ENCODE results near the gene HDAC5.
A peak's percentile ranks its signal among the peaks of the same experiment; 100 is the strongest.

Gene HDAC5

DNA sequence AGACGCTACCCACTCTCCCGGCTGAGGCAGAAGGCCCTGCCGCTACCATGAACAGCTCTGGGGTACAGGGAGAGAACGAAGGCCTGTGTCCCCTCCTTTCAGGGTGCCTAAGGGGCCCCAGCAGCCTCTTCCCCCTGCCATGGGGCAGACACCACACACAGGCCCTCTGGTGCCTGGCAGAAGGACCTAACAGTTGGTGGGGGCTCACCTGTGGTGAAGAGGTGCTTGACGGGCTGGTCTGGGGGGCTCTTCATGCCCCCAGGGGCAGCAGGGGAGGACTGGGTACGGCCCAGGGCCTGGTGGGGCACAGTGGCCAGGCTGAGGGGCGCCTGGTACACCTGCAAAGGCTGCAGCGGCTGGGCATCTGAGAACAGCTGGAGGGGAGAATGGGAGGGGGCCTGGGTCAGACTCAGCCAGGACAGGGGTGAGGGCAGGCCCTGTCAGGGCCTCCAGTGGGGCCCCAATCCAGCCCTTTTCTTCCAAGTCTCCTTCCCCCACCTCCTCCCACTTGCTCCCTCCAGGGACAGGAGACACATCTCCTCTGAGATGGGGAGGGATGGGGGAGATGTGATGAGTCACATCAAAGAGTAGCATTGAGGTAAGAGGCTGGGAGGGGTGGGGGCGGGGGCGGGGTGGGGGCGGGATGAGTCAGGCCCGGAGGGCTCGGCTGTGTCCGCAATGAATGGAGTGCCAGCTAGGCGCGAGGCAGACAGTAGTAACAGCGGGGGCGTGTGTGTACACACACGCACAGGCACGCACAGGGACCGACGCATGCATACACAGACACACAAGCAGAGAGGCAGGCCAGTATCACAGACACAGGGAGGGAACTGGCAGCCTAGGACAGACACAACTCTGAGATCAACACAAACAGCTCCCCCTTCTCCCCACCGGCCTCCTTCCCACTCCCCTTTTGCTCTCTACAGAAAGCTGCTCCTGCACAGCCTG lies 36.8 kb downstream of the HDAC5 start:
- peak in 2 of 3 experiments; percentile 41 to 77 for DNase-seq

DNA sequence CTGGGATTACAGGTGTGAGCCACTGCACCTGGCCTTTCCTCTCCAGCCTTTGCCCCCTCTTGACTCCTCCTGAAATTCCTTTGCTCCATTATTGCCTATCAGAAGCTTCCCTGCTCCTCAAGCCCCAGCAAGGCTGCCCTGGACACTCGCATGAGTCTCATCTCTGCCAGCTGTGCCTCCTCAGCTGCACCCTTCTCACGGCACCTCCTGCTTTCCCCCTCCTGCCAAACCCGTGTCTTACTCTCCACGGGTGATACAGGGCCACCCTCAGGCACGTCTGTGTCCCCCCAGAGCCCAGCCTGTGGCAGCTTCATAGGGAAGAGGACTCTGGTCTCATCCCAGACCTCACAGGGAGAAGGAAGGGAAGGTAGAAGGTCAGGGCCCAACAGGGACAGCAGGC lies 37.5 kb downstream of the HDAC5 start:
- DNase-seq = no peak

GRCh38 chr17:44084921-44085320 lies 38.5 kb downstream of the HDAC5 start:
- DNase-seq = no peak

GRCh38 chr17:44084131-44084538 lies 39.3 kb downstream of the HDAC5 start:
- DNase-seq = peak in 2 of 3 experiments; percentile 5 to 30

GRCh38 chr17:44083250-44083849 lies 40.1 kb downstream of the HDAC5 start:
- DNase-seq = peak in 2 of 3 experiments; percentile 18 to 62

- no peak for DNase-seq
Observed at GRCh38 chr17:44082256-44082927, 41.0 kb downstream of the HDAC5 start.

GRCh38 chr17:44081681-44082080 lies 41.8 kb downstream of the HDAC5 start:
- DNase-seq = no peak

DNA sequence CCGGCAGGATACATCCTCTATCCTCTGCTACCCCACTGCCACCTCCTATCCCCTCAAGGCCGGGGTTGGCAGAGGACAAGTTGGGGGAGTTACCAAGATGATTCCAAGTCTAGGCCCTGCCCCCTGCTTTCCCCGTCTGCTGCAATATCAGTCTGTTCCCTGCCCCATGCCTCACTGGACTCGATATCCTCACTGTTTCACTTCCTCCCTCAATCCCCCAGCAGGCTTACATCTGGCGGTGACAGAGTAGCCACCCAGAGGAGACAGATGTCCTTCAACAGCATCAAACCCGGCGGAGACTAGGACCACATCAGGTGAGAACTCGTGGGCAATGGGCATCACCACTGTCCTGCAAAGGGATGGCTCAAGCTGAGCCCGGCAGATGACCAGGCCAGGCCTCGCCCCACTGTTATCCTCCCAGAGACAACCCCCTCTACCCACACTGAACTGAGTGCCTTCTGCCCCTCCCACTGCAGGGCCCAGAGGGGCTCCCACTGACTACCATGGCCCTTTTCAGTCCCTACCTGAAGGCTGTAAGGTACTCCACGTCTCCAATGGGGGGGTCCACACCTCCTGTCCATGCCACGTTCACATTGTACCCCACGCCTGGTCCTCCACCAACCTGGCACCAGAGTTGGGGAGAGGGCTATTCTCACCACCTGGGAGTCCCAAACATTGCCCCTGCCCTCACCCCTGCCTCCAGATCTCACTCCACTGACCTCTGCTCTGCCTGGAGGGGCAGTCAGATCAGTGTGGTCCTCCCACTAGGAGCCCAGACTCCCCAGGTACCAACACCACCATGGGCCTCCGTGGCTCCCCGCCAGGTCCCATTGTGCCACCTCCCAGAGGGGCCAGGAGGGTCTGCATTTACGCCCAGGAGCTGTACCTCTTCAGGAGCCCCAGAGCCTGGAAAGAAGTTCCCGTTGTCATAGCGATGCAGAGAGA lies 43.3 kb downstream of the HDAC5 start:
- no peak for DNase-seq

- no peak for DNase-seq
Observed at GRCh38 chr17:44078412-44078811, 45.0 kb downstream of the HDAC5 start.

- no peak for DNase-seq
Observed at GRCh38 chr17:44077595-44077909, 45.9 kb downstream of the HDAC5 start.

DNA sequence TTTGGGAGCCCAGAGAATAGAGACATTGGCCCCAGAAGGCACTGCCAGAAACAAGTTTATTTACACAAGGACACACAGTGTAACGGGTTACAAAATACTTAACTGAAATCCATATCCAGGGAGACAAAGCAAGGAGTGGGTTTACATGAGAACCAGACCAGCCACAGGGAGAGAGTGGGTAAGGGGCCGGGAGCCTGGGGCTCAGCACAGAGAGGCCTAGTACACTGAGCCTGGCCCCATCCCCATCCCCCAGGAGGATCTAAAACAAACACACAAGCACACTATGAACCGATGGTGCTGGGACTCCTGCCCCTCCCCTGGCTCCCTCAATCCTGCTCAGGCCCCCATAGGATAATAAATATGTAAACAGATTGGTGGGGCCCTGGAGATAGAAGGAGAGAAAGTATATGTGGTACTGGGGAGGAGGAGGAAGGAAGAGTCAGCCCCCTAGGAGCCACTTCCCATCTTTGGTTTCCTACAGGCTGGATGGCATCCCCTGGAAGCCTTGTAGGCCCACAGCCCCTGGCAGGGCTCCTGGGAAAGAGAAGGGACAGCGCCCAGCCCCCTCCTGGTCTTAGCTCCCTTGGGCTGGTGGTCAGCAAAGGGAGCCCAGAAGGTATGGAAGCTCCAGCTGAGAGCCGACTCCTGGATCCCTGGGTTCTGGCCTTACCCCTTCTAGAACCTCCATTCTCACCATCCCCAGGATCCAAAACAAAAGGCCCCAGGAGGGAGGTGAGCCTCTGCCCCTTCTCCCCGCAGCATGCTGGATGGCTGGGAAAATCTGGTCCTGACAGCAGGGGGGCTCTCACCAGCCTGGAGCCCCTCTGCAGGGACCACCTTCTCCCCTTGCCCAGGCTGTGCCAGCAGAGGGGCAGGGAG lies 46.5 kb downstream of the HDAC5 start:
- DNase-seq = no peak

- DNase-seq = no peak
Observed at GRCh38 chr17:44075598-44076293, 47.7 kb downstream of the HDAC5 start.

DNA sequence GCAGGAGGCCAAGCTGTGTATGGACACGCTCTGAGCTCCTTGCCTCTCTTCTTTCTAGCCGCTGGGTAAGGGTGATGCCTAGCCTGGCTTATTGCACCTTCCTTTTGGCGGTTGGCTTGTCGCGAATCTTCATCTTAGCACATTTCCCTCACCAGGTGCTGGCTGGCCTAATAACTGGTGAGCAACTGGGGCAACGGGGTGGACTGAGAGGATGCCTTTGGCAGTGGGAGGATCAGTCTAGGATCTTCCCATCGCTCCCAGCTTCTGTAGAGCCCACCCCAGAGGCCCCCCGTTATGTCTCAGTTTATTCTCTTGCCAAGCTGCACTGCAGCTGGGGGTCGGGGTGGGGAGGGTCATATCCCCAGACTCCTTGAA lies 48.5 kb downstream of the HDAC5 start:
- DNase-seq = no peak

DNA sequence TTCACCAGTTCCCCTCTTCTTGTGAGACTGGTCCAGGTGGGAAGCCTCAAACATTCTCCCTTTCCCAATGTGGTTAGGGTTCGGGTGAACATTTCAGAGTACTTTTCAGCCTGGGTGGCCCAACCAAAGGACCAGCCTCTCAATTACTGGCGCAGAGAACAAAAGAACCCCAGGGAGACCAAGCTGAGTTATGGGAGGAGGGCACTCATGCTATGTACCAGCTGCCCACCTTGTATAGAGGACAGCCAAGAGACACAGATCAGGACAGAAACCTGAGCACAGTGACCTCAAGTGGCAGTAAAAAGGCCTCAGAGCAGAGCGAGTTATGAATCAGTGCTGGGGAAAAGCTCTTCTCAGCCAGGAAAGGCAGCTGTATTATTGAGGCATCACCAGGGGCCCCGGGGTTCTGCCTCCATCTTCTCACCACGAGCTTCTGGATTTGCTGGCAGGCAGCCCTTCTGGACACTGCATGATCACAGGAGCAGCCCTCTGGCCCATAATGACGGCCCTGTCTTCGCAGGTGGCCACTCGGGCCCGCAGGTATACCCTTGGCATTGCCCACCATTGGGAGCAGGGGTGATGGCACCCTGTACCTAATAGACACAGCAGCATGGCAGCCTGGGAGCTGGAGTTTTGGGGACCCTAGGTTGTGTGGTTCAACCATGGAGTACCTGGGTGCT lies 49.1 kb downstream of the HDAC5 start:
- DNase-seq = peak in 2 of 3 experiments; percentile 31 to 46

GRCh38 chr17:44071772-44072171 lies 51.7 kb downstream of the HDAC5 start:
- DNase-seq = no peak

DNA sequence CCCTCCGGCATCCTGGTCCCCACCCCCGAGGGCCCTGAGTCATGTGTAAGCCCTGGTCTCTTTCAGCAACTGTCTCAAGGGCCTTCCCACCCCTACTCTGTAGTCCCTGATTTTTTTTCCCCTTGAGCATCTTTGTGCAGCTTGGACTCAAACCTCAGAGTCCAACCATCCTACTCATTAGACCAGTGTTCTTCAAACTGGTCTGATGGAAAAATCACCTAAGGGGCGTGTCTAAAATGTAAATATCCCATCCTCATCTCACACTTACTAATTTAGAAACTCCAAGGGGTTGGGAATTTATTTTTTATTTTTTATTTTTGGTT lies 52.3 kb downstream of the HDAC5 start:
- DNase-seq = no peak

DNA sequence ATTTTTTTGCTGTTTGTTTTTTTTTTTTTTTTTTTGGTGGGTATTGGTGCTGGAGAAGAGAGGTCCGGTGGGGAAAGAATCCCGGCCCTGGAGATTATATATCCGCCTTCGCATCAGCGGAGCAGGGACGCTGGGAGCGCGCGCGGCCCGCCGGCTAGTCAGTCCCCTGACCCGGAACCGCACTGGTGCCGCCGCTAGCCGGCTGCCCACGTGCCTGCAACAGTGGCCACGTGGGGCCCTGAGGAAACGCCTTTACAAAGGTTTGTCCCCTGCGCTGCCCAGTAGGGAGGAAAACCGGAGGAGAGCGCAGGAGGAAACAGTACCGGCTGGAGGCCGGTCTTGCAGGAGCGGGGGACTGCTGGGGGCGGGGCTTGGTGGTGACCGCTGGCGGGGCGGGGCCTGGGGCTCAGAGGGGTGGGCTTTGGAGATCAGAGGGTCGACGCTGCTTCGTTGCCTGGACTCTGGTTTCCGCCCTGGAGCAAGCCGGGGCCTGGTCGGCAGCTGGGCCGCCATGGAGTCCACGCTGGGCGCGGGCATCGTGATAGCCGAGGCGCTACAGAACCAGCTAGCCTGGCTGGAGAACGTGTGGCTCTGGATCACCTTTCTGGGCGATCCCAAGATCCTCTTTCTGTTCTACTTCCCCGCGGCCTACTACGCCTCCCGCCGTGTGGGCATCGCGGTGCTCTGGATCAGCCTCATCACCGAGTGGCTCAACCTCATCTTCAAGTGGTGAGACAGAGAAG lies 52.8 kb downstream of the HDAC5 start, which contains the start of gene G6PC3:
TSS of gene G6PC3 (plus strand) at position 281 of the 743 bp plus-strand sequence. CDS start at position 512, 231 bp downstream.
- peak; percentile 93 to 98 (median 93) for DNase-seq

- peak in 1 of 3 experiments; percentile 49 for DNase-seq
Observed at GRCh38 chr17:44069974-44070454, 53.4 kb downstream of the HDAC5 start.

- no peak for DNase-seq
Observed at GRCh38 chr17:44067545-44067940, 55.9 kb downstream of the HDAC5 start.

Data from NCI-H1417 (cell line).